Brain microvascular endothelial cell (primary cell): ENCODE results near the gene TNIP3.

Source experiments
- DNase-seq: peaks from one replicate; pipeline ENCODE4 v3.0.0-alpha.2; 2020
- H3K27ac ChIP-seq: fragments of 250-450 bp; sonication (Bioruptor Pico); 2 replicates; pipeline ENCODE4 v1.5.1; 2020; ENCODE audit warnings: mild to moderate bottlenecking, moderate library complexity
- H3K27me3 ChIP-seq: fragments of 250-450 bp; sonication (Bioruptor Pico); replicated peaks from 2 replicates; pipeline ENCODE4 v1.5.1; 2020; ENCODE audit warnings: mild to moderate bottlenecking
- H3K36me3 ChIP-seq: fragments of 250-450 bp; sonication (Bioruptor Pico); replicated peaks from 2 replicates; pipeline ENCODE4 v1.5.1; 2020; ENCODE audit warnings: mild to moderate bottlenecking
- H3K4me3 ChIP-seq: 2 replicates; pipeline ENCODE4 v1.5.1; 2011; ENCODE audit warnings: low read depth, mild to moderate bottlenecking, control low read depth, low read length, moderate library complexity
- CTCF ChIP-seq: IDR thresholded peaks from 2 replicates; pipeline ENCODE4 v1.5.1; 2011; ENCODE audit warnings: low read depth, mild to moderate bottlenecking, moderate library complexity, low read length, control low read depth, inconsistent platforms; ENCODE audit errors: missing control alignments
- in situ Hi-C: cut with HindIII; loops from 2 replicates; pipeline ENCODE4 v1.10.0; 2017; ENCODE audit warnings: low sequenced_read_pairs, low pct_ligation_motif_present

Gene TNIP3

DNA sequence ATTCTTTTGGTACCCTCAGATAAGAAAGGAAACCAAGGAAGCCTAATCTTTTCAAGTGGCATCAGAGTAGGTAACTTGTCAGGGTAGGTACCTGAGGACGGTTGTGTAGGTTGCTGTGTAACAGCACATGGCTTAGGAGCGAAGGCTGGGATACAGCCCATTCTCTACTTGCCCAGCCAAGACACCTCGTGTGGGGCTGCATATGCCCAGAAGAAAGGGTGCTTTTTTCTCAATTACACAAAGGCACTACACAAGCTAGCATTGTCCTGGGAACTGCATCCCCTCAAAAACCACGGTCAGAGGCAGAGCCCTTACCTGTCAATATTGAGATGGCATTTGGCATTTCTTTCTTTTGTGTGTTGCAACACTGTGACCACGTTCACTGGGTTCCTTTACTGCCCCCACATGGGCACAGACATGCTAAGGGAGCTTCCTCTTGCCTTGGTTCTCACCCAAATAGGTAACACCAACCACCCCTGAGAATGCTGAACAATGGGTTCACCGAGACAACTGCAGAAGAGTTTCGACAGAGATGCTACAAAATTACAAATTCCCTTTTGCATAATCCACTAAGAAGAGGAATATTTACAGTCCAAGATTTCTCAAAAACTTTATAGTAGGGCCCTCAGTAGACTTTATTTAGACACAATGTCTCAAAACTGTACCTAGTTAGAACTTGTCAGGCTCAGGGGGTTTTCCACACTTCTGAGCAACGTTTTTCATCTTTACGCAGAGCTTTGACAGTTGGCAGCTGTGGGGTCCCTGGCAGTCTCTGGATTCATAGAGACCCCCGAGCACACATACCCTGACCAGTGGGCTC is 35.8 kb upstream of the TNIP3 start:
- no peaks in the 10 kb centered on the region for H3K27me3 ChIP-seq
- TF ChIP-seq CTCF = no peak
- H3K27ac ChIP-seq = no peak overlapping the region
- no peak for DNase-seq
- H3K36me3 ChIP-seq = no peaks in the 10 kb centered on the region
- H3K4me3 ChIP-seq = no peak overlapping the region
- in situ Hi-C loops = no loop called here

DNA sequence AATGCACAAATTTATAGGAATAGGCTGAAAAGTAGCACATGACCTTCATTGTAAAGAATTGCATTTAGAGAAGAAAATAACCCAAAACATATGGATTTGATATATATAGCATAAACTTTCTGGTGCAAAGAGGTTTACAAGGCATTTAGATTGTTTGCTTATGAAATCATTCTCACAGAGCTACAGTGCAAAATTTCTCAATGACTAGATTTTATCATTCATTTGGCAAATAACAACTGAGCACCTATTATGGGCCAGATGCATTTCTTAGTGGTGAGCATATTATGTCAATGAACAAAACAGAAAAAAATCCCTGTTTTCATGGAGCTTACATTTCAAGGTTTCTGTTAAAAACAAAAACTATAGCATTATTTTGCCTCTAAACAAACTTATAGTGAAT is 34.1 kb upstream of the TNIP3 start:
- in situ Hi-C loops = no loop called here
- H3K27ac ChIP-seq = no peak overlapping the region
- no peaks in the 10 kb centered on the region for H3K27me3 ChIP-seq
- no peak for DNase-seq
- no peaks in the 10 kb centered on the region for H3K36me3 ChIP-seq
- no peak overlapping the region for H3K4me3 ChIP-seq
- TF ChIP-seq CTCF = no peak

DNA sequence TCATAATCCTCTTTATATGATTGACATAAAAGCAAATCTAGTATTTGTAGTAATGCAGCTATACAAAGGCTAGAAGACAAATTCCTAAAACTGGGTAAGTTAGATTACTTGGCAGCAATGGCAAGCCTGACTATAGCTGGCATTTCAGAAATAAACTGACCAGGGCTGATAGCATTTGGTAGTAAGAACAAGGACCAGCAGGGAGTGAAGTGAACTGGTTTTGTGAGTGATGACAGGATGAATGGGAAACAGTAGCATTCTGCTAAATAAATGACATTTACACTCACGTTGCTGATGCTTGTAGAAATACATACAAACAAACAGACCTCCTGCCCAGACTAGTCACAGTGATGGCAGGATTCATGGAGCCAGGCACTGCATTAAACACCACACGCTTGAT is 31.5 kb upstream of the TNIP3 start:
- Histone ChIP-seq H3K36me3 (no peaks in the 10 kb centered on the region), H3K27me3 (no peaks in the 10 kb centered on the region), H3K27ac (no peak overlapping the region), H3K4me3 (no peak overlapping the region)
- no peak for TF ChIP-seq CTCF
- no peak for DNase-seq
- in situ Hi-C loops = no loop called here

DNA sequence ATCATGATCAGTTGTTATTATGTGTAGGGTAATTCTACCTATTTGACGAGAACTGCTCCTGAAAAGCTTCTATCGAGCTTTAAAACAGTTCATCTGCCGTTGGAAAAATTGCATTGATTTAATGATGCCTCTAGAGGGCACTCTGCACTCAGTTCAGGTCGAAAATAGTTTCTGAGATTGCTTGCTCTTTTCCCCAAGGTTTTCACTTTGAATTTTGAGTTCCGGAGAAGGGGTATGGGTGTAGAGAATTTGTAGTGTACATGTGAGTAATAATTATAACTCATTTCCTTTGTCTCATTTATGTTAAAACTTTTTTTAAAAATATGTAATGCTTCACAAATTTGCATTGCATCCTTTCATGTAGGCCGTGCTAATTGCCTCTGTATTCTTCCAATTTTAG is 28.4 kb upstream of the TNIP3 start:
- peak; percentile 72 for TF ChIP-seq CTCF
- H3K27me3 ChIP-seq = no peaks in the 10 kb centered on the region
- H3K4me3 ChIP-seq = no peak overlapping the region
- no peaks in the 10 kb centered on the region for H3K36me3 ChIP-seq
- H3K27ac ChIP-seq = no peak overlapping the region
- in situ Hi-C loops = no loop called here
- DNase-seq = peak; percentile 17

GRCh38 chr4:121192013-121192412 is 27.9 kb upstream of the TNIP3 start:
- Histone ChIP-seq H3K27me3 (no peaks in the 10 kb centered on the region), H3K27ac (no peak overlapping the region), H3K4me3 (no peak overlapping the region), H3K36me3 (no peaks in the 10 kb centered on the region)
- in situ Hi-C loops = no loop called here
- no peak for TF ChIP-seq CTCF
- no peak for DNase-seq

GRCh38 chr4:121191361-121191760 is 27.2 kb upstream of the TNIP3 start:
- H3K27ac ChIP-seq = no peak overlapping the region
- no peak for DNase-seq
- in situ Hi-C loops = no loop called here
- H3K4me3 ChIP-seq = no peak overlapping the region
- no peak for TF ChIP-seq CTCF
- no peaks in the 10 kb centered on the region for H3K27me3 ChIP-seq
- no peaks in the 10 kb centered on the region for H3K36me3 ChIP-seq
